ENCODE results near the gene IDE.

GRCh38 chr10:92419740-92420545, 153.9 kb downstream of the IDE start:
- TF ChIP-seq ZNF274 (IDR thresholded peaks at IDR 0.05; ENCODE audit: low read depth, low read length) (no peak), EGR1 (IDR thresholded peaks at IDR 0.05; ENCODE audit: low read depth) (no peak), EZH2 (IDR thresholded peaks at IDR 0.05) (no peak), POLR2A (IDR thresholded peaks at IDR 0.05; ENCODE audit: borderline replicate concordance, extremely low read depth, insufficient read depth, insufficient read length) (no peak), SP1 (IDR thresholded peaks at IDR 0.05; ENCODE audit: low read depth) (no peak)
- TF ChIP-seq, protein P1, sequence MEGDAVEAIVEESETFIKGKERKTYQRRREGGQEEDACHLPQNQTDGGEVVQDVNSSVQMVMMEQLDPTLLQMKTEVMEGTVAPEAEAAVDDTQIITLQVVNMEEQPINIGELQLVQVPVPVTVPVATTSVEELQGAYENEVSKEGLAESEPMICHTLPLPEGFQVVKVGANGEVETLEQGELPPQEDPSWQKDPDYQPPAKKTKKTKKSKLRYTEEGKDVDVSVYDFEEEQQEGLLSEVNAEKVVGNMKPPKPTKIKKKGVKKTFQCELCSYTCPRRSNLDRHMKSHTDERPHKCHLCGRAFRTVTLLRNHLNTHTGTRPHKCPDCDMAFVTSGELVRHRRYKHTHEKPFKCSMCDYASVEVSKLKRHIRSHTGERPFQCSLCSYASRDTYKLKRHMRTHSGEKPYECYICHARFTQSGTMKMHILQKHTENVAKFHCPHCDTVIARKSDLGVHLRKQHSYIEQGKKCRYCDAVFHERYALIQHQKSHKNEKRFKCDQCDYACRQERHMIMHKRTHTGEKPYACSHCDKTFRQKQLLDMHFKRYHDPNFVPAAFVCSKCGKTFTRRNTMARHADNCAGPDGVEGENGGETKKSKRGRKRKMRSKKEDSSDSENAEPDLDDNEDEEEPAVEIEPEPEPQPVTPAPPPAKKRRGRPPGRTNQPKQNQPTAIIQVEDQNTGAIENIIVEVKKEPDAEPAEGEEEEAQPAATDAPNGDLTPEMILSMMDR (IDR thresholded peaks at IDR 0.05 in 2 of 3, conservative IDR thresholded peaks at IDR 0.05 in 1 of 3; ENCODE audit: borderline replicate concordance in 1 of 3, insufficient read depth in 1 of 3, low read depth in 2 of 3, low read length in 2 of 3) = peak in 1 of 3 experiments; percentile 16; a peak in 1 of 6 replicates
